Gastroesophageal sphincter (tissue), 3 donors: ENCODE measurements around the gene ZNF304.

Experiments
- CTCF ChIP-seq, 4 experiments: fragments of 200-600 bp in 2 of 4; fragments of 450-650 bp in 2 of 4; sonication (generic) in 1 of 4; IDR thresholded peaks; one replicate each; pipeline ENCODE4 v1.5.1; 2017 to 2019; ENCODE audit warnings: antibody characterized with exemption in 4 of 4, mild to moderate bottlenecking in 2 of 4, moderate library complexity in 2 of 4
- POLR2AphosphoS5 ChIP-seq: sonication (generic); formaldehyde crosslinking; IDR thresholded peaks from one replicate; pipeline ENCODE4 v1.6.1; 2017; ENCODE audit warnings: antibody characterized with exemption

- TF ChIP-seq CTCF (IDR thresholded peaks at IDR 0.05) (no peak), POLR2AphosphoS5 (no peak)
Observed at GRCh38 chr19:57302727-57303401, 48.2 kb upstream of the ZNF304 start.
